ENCODE data around the gene PCSK1N.

PCSK1N gene

GRCh38 chrX:48787505-48788443 is 47.6 kb downstream of the PCSK1N start:
- DNase-seq: no peak

GRCh38 chrX:48786825-48787504 is 48.4 kb downstream of the PCSK1N start:
- DNase-seq: no peak

GRCh38 chrX:48786341-48786800 is 49.0 kb downstream of the PCSK1N start, which contains the start of gene GATA1:
Gene GATA1, plus strand, starts transcription at chrX:48786590. Its CDS starts 4,520 bp downstream, at chrX:48791110.
- DNase-seq: no peak

GRCh38 chrX:48785540-48786214 is 49.7 kb downstream of the PCSK1N start:
- DNase-seq: no peak

GRCh38 chrX:48785186-48785539 is 50.2 kb downstream of the PCSK1N start:
- DNase-seq: no peak

- DNase-seq: no peak
These were observed 50.7 kb downstream of the PCSK1N start for GRCh38 chrX:48784726-48785125.

- no peak for DNase-seq
These were observed 52.6 kb downstream of the PCSK1N start for GRCh38 chrX:48782795-48783194.

- no peak for DNase-seq
These were observed 53.2 kb downstream of the PCSK1N start for GRCh38 chrX:48782216-48782615.

GRCh38 chrX:48781705-48782104 is 53.7 kb downstream of the PCSK1N start:
- DNase-seq: no peak
